Measurements from ENCODE around the gene FIZ1. TPM values are rescaled to one million over a fixed set of nuclear protein-coding genes. Genes with fewer than 3 reads are reported as not detected.

The FIZ1 gene
- total RNA-seq, 1 experiment from 2014 or later, result 29.3 TPM

GRCh38 chr19:55594996-55595545 is 4.2 kb downstream of the FIZ1 start:
- BruUV-seq (replicated peaks), result no TSS peak
- no peak overlapping the region for H3K27ac ChIP-seq (ENCODE audit: low read depth, low read length, poor library complexity, severe bottlenecking)
- POLR2A ChIA-PET (ENCODE audit: low non-redundant PET), result no interaction called here

DNA sequence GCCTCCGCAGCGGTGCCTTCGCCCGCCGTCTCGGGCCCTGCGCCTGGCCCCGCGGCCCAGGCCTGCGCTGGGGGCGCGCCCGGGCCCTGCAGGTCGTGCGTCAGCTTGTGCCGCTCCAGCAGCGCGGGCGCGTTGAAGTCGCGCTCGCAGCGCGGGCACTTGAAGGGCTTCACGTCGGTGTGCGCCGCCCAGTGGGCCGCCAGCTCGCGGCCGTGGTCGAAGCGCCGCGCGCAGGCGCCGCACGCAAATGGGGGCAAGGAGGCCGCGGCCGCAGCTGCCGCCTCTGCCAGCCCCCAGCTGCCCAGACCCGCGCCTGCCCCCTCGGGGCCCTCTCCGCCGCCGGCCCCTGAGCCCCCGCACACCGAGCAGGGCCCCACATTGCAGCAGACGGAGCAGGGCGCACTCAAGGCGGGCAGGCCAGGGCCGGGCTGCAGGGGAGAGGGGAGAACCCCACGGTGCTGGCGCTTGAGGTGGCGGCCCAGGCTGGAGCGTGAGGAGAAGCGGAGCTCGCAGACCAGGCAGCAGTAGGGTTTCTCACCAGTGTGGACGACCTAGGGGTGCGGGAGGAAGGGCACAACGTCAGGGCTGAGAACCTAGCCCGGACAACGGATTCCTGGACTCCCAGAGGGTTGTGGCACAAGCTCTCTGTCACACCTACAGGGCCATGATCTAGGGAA is 6.1 kb downstream of the FIZ1 start:
- H3K4me3 ChIP-seq (ENCODE audit: low read depth, low read length, poor library complexity, severe bottlenecking), result no peak overlapping the region
- no peaks in the 10 kb centered on the region for H3K9me3 ChIP-seq (ENCODE audit: low read depth, low read length, poor library complexity, severe bottlenecking)
- BruUV-seq (replicated peaks), result no TSS peak
- intact Hi-C loops (cut with micrococcal nuclease; ENCODE audit: unreplicated experiment), result no loop called here
- no peak overlapping the region for H3K27ac ChIP-seq (ENCODE audit: low read depth, low read length, poor library complexity, severe bottlenecking)
- peaks cover 27% of the 10 kb centered on the region for H3K36me3 ChIP-seq (ENCODE audit: insufficient read depth, low read length, poor library complexity, severe bottlenecking)
- CTCF ChIA-PET, result no interaction called here
- no peaks in the 10 kb centered on the region for H3K27me3 ChIP-seq (replicated peaks; ENCODE audit: insufficient read depth, low read depth, low read length, poor library complexity)
- H3K4me1 ChIP-seq (ENCODE audit: insufficient read depth, low read length, poor library complexity, severe bottlenecking), result peaks cover 8% of the 10 kb centered on the region
- POLR2A ChIA-PET (ENCODE audit: low non-redundant PET), result no interaction called here
- no peak for DNase-seq (ENCODE audit: low spot score)
- TF ChIP-seq CTCF (conservative IDR thresholded peaks at IDR 0.05; ENCODE audit: low read depth, low read length) (no peak), EZH2 (IDR thresholded peaks at IDR 0.05; ENCODE audit: borderline replicate concordance, low read depth, low read length, poor library complexity, severe bottlenecking) (no peak)

More at GRCh38 chr19:55594996-55595545, 4.2 kb downstream of the FIZ1 start:
- Histone ChIP-seq H3K27me3 (replicated peaks; ENCODE audit: insufficient read depth, low read depth, low read length, poor library complexity) (no peaks in the 10 kb centered on the region), H3K36me3 (ENCODE audit: insufficient read depth, low read length, poor library complexity, severe bottlenecking) (peaks cover 27% of the 10 kb centered on the region), H3K4me1 (ENCODE audit: insufficient read depth, low read length, poor library complexity, severe bottlenecking) (peaks cover 13% of the 10 kb centered on the region), H3K9me3 (ENCODE audit: low read depth, low read length, poor library complexity, severe bottlenecking) (no peaks in the 10 kb centered on the region), H3K4me3 (ENCODE audit: low read depth, low read length, poor library complexity, severe bottlenecking) (no peak overlapping the region)
- CTCF ChIA-PET, result no interaction called here
- intact Hi-C loops (cut with micrococcal nuclease; ENCODE audit: unreplicated experiment), result no loop called here
- DNase-seq (ENCODE audit: low spot score), result no peak
- no peak for TF ChIP-seq CTCF (conservative IDR thresholded peaks at IDR 0.05; ENCODE audit: low read depth, low read length)
- TF ChIP-seq EZH2 (IDR thresholded peaks at IDR 0.05; ENCODE audit: borderline replicate concordance, low read depth, low read length, poor library complexity, severe bottlenecking), result no peak

DNA sequence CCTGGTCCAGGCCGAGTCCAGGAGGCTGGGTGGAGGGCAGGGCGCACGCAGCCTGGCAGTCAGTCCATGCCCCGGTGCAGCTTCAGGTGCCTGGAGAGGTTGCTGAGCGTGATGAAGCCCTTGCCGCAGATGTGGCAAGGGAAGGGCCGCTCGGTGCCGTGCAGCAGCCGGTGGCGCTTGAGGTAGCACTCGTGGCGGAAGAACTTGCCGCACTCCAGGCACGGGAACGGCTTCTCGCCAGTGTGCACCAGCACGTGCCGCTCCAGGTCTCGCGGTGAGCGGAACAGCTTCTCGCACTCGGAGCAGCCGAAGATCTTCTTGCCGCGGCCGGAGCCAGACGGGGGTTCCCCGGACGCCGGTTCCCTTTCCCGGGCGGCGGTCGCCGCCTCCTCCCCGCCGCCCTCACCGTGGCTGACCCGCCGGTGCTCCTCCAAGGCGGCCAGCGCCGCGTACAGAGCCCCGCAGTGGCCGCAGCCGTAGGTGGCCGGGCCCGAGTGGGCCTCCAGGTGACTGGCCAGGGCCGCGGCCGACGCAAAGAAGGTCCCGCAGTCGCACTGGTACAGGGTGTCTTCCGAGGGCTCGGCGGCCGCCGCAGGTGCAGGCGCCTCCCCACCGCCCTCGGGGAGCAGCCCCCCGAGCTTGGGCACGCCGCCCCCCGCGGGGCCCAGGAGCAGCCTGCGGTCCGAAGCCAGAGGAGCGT is 6.8 kb downstream of the FIZ1 start:
- DNase-seq (ENCODE audit: low spot score), result no peak
- Histone ChIP-seq H3K4me3 (ENCODE audit: low read depth, low read length, poor library complexity, severe bottlenecking) (no peak overlapping the region), H3K27me3 (replicated peaks; ENCODE audit: insufficient read depth, low read depth, low read length, poor library complexity) (no peaks in the 10 kb centered on the region), H3K4me1 (ENCODE audit: insufficient read depth, low read length, poor library complexity, severe bottlenecking) (peaks cover 3% of the 10 kb centered on the region), H3K9me3 (ENCODE audit: low read depth, low read length, poor library complexity, severe bottlenecking) (no peaks in the 10 kb centered on the region), H3K36me3 (ENCODE audit: insufficient read depth, low read length, poor library complexity, severe bottlenecking) (peaks cover 27% of the 10 kb centered on the region), H3K27ac (ENCODE audit: low read depth, low read length, poor library complexity, severe bottlenecking) (no peak overlapping the region)
- BruUV-seq (replicated peaks), result no TSS peak
- ChIA-PET POLR2A (ENCODE audit: low non-redundant PET) (no interaction called here), CTCF (no interaction called here)
- TF ChIP-seq CTCF (conservative IDR thresholded peaks at IDR 0.05; ENCODE audit: low read depth, low read length), result no peak
- no peak for TF ChIP-seq EZH2 (IDR thresholded peaks at IDR 0.05; ENCODE audit: borderline replicate concordance, low read depth, low read length, poor library complexity, severe bottlenecking)
- intact Hi-C loops (cut with micrococcal nuclease; ENCODE audit: unreplicated experiment), result no loop called here

All from A673 (cell line).